HL-60 (cell line): Measurements from ENCODE around the gene TMEM184B.

Experiments used
- DNase-seq, 2 experiments: peaks; one replicate each; pipeline ENCODE4 v3.0.0-alpha.2; 2010 to 2020; ENCODE audit warnings: low read depth in 1 of 2, low spot score in 1 of 2
- H3K27ac ChIP-seq: fragments of 250-450 bp; sonication (Bioruptor Pico); replicated peaks from 2 replicates; pipeline ENCODE4 v1.5.1; 2020; ENCODE audit warnings: mild to moderate bottlenecking, moderate library complexity
- H3K27me3 ChIP-seq: fragments of 250-450 bp; sonication (Bioruptor Pico); 2 replicates; pipeline ENCODE4 v1.5.1; 2021; ENCODE audit warnings: mild to moderate bottlenecking, moderate library complexity; ENCODE audit not compliant: insufficient read depth, poor library complexity, severe bottlenecking
- H3K4me3 ChIP-seq: replicated peaks from 2 replicates; pipeline ENCODE4 v1.5.1; 2011; ENCODE audit warnings: mild to moderate bottlenecking, control low read depth, low read length; ENCODE audit not compliant: insufficient read depth
- GABPA ChIP-seq: IDR thresholded peaks from 2 replicates; pipeline ENCODE4 v1.6.1; 2012; ENCODE audit warnings: low read depth
- POLR2AphosphoS5 ChIP-seq: IDR thresholded peaks from 2 replicates; pipeline ENCODE4 v1.6.1; 2012; ENCODE audit warnings: low read depth
- SPI1 ChIP-seq: IDR thresholded peaks from 2 replicates; pipeline ENCODE4 v1.6.1; 2012; ENCODE audit warnings: low read depth, mild to moderate bottlenecking, borderline replicate concordance
- TF ChIP-seq, protein P1 (sequence below): IDR thresholded peaks from 2 replicates; pipeline ENCODE4 v1.6.1; 2012; ENCODE audit warnings: low read depth; ENCODE audit not compliant: insufficient replicate concordance
- TF ChIP-seq, protein P2 (sequence below): IDR thresholded peaks from one replicate; pipeline ENCODE4 v1.5.1; 2011; ENCODE audit warnings: low read length, control low read depth, inconsistent platforms; ENCODE audit not compliant: insufficient read depth

The TMEM184B gene

DNA sequence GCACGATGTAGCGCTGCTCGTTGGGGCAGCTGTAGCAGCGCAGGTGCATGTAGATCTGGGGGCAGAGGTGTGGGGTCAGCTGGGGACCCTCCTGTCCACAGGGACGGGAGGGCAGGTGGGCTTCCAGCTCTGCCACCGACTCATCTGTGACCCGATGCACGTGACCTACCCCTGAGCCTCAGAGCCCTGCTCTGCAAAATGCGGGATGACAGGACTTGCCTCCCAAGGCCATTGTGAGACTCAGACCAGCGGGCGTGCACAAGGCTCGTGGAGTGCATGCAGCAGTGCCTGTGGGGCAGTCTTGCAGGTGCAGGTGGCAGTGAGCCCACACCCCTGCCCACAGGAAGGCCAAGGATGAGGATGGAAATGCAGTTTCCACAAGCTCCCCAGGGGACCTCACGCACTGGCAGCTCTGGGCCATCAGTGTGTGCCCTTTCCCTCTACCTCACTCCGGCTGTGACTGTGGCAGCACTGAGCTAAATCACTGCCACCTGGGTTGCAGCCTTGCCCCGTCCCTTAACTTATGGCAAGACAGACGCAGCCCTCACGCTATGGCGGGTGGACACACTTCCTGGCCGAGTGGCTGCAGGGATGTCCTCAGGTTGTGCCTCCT, 26.7 kb downstream of the TMEM184B start:
- TF ChIP-seq POLR2AphosphoS5, result no peak
- TF ChIP-seq, protein P1, sequence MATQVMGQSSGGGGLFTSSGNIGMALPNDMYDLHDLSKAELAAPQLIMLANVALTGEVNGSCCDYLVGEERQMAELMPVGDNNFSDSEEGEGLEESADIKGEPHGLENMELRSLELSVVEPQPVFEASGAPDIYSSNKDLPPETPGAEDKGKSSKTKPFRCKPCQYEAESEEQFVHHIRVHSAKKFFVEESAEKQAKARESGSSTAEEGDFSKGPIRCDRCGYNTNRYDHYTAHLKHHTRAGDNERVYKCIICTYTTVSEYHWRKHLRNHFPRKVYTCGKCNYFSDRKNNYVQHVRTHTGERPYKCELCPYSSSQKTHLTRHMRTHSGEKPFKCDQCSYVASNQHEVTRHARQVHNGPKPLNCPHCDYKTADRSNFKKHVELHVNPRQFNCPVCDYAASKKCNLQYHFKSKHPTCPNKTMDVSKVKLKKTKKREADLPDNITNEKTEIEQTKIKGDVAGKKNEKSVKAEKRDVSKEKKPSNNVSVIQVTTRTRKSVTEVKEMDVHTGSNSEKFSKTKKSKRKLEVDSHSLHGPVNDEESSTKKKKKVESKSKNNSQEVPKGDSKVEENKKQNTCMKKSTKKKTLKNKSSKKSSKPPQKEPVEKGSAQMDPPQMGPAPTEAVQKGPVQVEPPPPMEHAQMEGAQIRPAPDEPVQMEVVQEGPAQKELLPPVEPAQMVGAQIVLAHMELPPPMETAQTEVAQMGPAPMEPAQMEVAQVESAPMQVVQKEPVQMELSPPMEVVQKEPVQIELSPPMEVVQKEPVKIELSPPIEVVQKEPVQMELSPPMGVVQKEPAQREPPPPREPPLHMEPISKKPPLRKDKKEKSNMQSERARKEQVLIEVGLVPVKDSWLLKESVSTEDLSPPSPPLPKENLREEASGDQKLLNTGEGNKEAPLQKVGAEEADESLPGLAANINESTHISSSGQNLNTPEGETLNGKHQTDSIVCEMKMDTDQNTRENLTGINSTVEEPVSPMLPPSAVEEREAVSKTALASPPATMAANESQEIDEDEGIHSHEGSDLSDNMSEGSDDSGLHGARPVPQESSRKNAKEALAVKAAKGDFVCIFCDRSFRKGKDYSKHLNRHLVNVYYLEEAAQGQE, result no peak
- no peak for TF ChIP-seq SPI1
- TF ChIP-seq, protein P2, sequence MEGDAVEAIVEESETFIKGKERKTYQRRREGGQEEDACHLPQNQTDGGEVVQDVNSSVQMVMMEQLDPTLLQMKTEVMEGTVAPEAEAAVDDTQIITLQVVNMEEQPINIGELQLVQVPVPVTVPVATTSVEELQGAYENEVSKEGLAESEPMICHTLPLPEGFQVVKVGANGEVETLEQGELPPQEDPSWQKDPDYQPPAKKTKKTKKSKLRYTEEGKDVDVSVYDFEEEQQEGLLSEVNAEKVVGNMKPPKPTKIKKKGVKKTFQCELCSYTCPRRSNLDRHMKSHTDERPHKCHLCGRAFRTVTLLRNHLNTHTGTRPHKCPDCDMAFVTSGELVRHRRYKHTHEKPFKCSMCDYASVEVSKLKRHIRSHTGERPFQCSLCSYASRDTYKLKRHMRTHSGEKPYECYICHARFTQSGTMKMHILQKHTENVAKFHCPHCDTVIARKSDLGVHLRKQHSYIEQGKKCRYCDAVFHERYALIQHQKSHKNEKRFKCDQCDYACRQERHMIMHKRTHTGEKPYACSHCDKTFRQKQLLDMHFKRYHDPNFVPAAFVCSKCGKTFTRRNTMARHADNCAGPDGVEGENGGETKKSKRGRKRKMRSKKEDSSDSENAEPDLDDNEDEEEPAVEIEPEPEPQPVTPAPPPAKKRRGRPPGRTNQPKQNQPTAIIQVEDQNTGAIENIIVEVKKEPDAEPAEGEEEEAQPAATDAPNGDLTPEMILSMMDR, result no peak
- TF ChIP-seq GABPA, result no peak
- Histone ChIP-seq H3K4me3 (no peak overlapping the region), H3K27ac (no peak overlapping the region), H3K27me3 (no peaks in the 10 kb centered on the region)
- DNase-seq, result no peak

DNA sequence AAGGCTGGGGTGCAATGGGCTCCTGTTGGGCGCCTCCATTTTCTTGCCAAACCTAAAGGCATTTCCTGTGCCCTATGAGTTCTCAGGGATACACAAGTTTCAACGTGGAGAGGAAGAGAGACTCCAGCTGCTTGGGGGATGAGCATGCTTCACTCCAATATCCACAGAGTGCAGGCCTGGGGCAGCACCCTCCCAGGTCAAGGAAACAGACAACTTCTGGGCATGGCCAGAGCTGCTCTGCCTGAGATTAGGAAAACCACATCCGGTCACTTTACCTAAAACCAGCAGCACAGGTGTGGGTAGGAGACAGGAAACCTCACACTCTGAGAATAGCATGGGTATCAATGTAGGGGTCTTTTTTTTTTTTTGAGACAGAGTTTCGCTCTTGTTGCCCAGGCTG, 28.7 kb downstream of the TMEM184B start:
- no peak overlapping the region for H3K27ac ChIP-seq
- no peak for DNase-seq
- TF ChIP-seq POLR2AphosphoS5 (no peak), SPI1 (no peak), GABPA (no peak)
- TF ChIP-seq, protein P2, result no peak
- TF ChIP-seq, protein P1, result no peak
- H3K27me3 ChIP-seq, result no peaks in the 10 kb centered on the region
- no peak overlapping the region for H3K4me3 ChIP-seq

DNA sequence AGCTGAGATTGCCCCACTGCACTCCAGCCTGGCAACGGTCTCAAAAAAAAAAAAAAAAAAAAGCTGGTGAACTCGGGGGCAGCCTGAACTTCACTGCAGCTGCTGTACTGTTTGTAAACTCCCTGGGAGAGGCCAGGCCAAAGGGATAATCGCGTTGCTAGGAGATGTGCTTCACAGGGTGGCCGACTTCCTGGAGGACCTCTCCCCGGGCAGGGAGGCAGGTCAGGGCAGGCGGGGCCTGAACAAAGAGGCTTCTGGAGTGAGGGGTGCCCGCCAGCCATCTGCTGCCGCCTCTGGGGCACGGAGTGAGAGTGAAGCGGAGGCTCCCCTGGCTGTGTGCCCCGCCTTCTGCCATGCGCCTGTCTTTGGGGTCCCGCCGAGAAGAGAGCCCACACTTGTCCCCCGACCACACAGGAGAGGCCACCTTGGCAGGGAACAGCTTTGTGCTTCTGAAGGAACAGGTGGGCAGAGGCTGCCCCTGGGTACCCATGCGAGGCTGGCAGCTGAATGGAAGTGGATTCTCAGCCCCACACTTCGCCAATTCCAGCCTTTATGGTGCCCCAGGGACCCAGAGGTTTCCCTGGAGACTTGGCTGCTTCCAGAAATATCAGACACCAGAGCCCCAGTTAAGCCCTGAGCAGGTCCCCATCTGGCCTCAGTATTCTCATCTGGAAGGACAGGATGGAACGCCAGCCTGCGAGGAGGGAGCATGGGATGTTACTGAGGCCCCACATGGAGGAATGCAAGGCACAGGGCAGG, 29.6 kb downstream of the TMEM184B start:
- H3K4me3 ChIP-seq, result no peak overlapping the region
- no peaks in the 10 kb centered on the region for H3K27me3 ChIP-seq
- DNase-seq, result no peak
- no peak overlapping the region for H3K27ac ChIP-seq
- TF ChIP-seq, protein P2, result no peak
- TF ChIP-seq SPI1 (no peak), GABPA (no peak)
- TF ChIP-seq, protein P1, result no peak
